Psoas muscle (tissue), 8 donors: ENCODE measurements around the gene FBXW4. TPM values are rescaled to one million over a fixed set of nuclear protein-coding genes. Genes with fewer than 3 reads are reported as not detected.

Experiments used
- ATAC-seq, 4 donors: fragments of 200-7000 bp; cut with Tn5 transposase; one replicate each; pipeline ENCODE4 v1.9.1; 2020; ENCODE audit warnings: moderate library complexity in 3 of 4, mild to moderate bottlenecking in 2 of 4
- DNase-seq, 2 donors: peaks; one replicate each; pipeline ENCODE4 v3.0.0-alpha.2; 2020
- H3K27ac ChIP-seq: fragments of 200-600 bp; one replicate; pipeline ENCODE4 v1.8.0; 2022
- H3K27me3 ChIP-seq, 3 donors: fragments of 200-600 bp in 1 of 3; one replicate each; pipeline versions ENCODE4 v1.6.1 to v1.8.0; 2013 to 2022; ENCODE audit warnings: low read length in 2 of 3, mild to moderate bottlenecking in 2 of 3, moderate library complexity in 1 of 3; ENCODE audit not compliant: insufficient read depth in 3 of 3
- H3K36me3 ChIP-seq, 2 donors: fragments of 200-600 bp in 1 of 2; one replicate each; pipeline versions ENCODE4 v1.6.1 to v1.8.0; 2013 to 2022; ENCODE audit warnings: low read depth in 1 of 2, mild to moderate bottlenecking in 1 of 2, moderate library complexity in 1 of 2; ENCODE audit not compliant: insufficient read depth in 1 of 2
- H3K4me1 ChIP-seq: fragments of 200-600 bp; one replicate; pipeline ENCODE4 v1.8.0; 2022
- H3K4me3 ChIP-seq: fragments of 200-600 bp; one replicate; pipeline ENCODE4 v1.8.0; 2022; ENCODE audit warnings: mild to moderate bottlenecking
- H3K9me3 ChIP-seq: fragments of 200-600 bp; one replicate; pipeline ENCODE4 v1.8.0; 2022
- WGBS, 3 donors: extraction: QIAGEN DNeasy Blood & Tissue Kit; methylation state at CpG; one replicate each; pipeline versions ENCODE4 v1.1.6 to v1.1.7; 2013; 5-methylcytosine and 5-hydroxymethylcytosine counted together
- intact Hi-C, 2 donors: fragments of 100-400 bp; cut with DNase I; formaldehyde crosslinking; loops; one replicate each; pipeline versions ENCODE4 v1.11.0 to v1.14.2; 2022
- polyA plus RNA-seq, 3 donors: library from polyadenylated mRNA; stranded (reverse); fragments of 200-250 nt; gene quantifications; one replicate each; pipeline ENCODE4 v1.2.3, GENCODE V29; 2013
- total RNA-seq, 4 donors: library from RNA; stranded (reverse); fragmentation: NEBNext Ultra II Directional in 2 of 4; extraction: Animal tissue kit (Norgen Biotek cat#: 25700) in 2 of 4; gene quantifications; one replicate each; pipeline versions ENCODE4 v1.2.1 to v1.2.4, GENCODE V29; 2021 to 2023
- TF ChIP-seq, protein P1 (sequence below): fragments of 200-600 bp; IDR thresholded peaks from one replicate; pipeline ENCODE4 v1.8.0; 2022; ENCODE audit warnings: antibody characterized with exemption
- donor health status: healthy with polysubstance abuse.
- donor health status: DM: no; HTN: no; CAD: no; lungs with moderate emphysema.
- donor health status: Bipolar disorder and iron deficiency.
- donor health status: healthy.
- donor health status: DM: yes; HTN: yes; CAD: no.
- donor health status: DM: no; HTN: no; CAD: no.
- donor health status: DM: no; HTN: no; CAD: no.
- donor health status: DM: yes; HTN: yes; CAD: no.

The FBXW4 gene
- total and polyA plus RNA-seq, 7 donors = 15.5 to 100 (median 69.0) TPM

DNA sequence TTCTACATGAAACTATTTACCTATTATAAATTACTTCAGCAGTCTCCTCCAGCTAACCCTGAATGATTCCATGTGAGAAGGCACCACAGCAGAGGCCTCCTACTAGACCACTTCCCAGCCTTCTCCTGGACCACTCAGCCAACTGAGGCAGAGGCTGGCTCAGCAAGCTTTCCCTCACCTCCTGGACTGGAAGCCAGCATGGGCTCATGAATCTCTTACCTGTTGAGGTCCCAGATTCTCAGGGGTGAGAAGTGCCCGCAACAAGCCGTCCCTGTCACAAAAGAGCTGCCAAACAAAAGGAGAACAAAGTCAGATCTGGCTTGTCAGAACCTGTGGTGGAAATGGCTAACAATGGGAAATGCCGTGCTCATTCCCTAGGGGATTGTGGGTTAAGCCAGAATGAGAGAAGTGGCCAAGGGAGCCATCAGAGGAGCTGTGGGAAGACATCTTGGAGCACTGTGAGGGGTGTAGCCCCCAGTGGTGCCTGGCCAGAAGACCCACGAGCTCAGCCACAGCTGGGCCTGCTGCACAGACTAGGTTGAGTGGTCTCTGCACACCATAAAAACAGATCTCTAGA is 70.4 kb downstream of the FBXW4 start:
- no peak for ATAC-seq
- no peak for DNase-seq
- intact Hi-C loops = no loop called here
- Histone ChIP-seq H3K9me3 (no peaks in the 10 kb centered on the region), H3K36me3 (peaks cover 0 to 26% of the 10 kb centered on the region in 2 donors), H3K27me3 (no peaks in the 10 kb centered on the region), H3K4me3 (no peak overlapping the region), H3K4me1 (peaks cover 25% of the 10 kb centered on the region), H3K27ac (no peak overlapping the region)
- TF ChIP-seq, protein P1, sequence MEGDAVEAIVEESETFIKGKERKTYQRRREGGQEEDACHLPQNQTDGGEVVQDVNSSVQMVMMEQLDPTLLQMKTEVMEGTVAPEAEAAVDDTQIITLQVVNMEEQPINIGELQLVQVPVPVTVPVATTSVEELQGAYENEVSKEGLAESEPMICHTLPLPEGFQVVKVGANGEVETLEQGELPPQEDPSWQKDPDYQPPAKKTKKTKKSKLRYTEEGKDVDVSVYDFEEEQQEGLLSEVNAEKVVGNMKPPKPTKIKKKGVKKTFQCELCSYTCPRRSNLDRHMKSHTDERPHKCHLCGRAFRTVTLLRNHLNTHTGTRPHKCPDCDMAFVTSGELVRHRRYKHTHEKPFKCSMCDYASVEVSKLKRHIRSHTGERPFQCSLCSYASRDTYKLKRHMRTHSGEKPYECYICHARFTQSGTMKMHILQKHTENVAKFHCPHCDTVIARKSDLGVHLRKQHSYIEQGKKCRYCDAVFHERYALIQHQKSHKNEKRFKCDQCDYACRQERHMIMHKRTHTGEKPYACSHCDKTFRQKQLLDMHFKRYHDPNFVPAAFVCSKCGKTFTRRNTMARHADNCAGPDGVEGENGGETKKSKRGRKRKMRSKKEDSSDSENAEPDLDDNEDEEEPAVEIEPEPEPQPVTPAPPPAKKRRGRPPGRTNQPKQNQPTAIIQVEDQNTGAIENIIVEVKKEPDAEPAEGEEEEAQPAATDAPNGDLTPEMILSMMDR = no peak
- 70 to 72% (median 71%) methylated on average over 4 of the region's 4 CpGs for WGBS, 3 donors

DNA sequence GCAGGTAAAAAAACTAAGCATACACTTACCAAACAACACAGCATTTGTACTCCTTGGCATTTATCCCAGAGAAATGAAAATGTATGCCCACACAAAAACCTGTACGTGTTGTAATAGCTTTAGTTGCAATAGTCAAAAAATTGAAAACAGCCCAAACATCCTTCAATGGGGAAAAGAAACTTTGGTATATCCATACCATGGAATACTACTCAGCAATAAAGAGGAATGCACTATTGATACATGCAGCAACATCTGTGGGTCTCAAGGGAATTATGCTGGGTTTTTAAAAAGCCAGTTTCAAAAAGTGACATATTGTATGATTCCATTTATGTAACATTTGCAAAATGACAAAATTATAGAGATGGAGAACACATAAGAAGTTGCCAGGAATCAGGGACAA is 71.4 kb downstream of the FBXW4 start:
- Histone ChIP-seq H3K27me3 (no peaks in the 10 kb centered on the region), H3K27ac (no peak overlapping the region), H3K4me3 (no peak overlapping the region), H3K4me1 (peaks cover 25% of the 10 kb centered on the region), H3K36me3 (peaks cover 0 to 29% of the 10 kb centered on the region in 2 donors), H3K9me3 (no peaks in the 10 kb centered on the region)
- no peak for ATAC-seq
- TF ChIP-seq, protein P1 = no peak
- intact Hi-C loops = no loop called here
- no peak for DNase-seq
- WGBS, 3 donors = 83 to 95% (median 86%) methylated on average over 1 of the region's 1 CpG

DNA sequence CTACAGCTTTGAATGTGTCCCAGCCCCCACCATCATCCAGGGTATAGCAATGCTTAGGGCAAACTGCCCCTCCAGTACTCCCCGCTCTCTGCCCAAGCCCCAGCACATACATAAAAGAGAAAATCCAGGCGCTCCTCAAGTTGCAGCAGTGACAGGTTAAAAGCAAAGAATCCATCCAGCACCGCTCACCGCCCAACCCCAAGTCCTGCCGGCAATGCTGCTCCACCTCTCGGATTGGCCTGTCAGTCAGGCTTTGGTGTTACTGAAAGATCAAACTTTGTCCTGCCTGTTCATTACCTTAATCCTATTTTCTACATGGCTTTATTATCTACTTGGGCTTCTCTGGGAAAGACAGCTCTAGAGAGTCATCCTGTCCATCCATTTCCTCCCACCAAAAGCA is 75.0 kb downstream of the FBXW4 start:
- ATAC-seq (no peak), DNase-seq (no peak)
- Histone ChIP-seq H3K9me3 (no peaks in the 10 kb centered on the region), H3K27me3 (no peaks in the 10 kb centered on the region), H3K4me3 (no peak overlapping the region), H3K36me3 (peaks cover 0 to 34% of the 10 kb centered on the region in 2 donors), H3K27ac (no peak overlapping the region), H3K4me1 (peaks cover 8% of the 10 kb centered on the region)
- WGBS, 3 donors = 93 to 97% (median 95%) methylated on average over 6 of the region's 6 CpGs
- intact Hi-C loops = no loop called here
- TF ChIP-seq, protein P1 = no peak

DNA sequence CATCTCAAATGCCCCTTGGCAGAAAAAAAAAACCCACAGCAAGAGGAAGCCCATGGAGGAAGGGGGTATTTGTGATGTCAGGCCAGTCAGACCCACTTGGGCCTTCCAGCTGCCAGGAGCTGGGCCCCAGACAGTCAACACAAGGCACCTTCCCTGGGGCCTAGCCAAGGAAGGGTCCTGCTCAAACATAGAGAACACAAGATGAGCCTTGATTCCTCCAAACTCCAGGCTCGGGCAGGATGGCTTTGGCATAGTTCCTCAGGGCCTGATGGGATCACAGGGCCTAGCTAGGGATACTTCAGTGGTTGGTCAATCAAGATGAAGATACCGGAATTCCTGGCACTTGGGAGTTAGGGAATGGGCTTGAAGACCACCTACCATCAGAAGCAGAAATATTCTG is 76.1 kb downstream of the FBXW4 start:
- DNase-seq = no peak
- peaks cover 0 to 34% of the 10 kb centered on the region in 2 donors for H3K36me3 ChIP-seq
- TF ChIP-seq, protein P1 = no peak
- no peak overlapping the region for H3K27ac ChIP-seq
- 89 to 93% (median 93%) methylated on average over 2 of the region's 2 CpGs for WGBS, 3 donors
- H3K9me3 ChIP-seq = no peaks in the 10 kb centered on the region
- intact Hi-C loops = no loop called here
- H3K4me3 ChIP-seq = no peak overlapping the region
- H3K27me3 ChIP-seq = no peaks in the 10 kb centered on the region
- ATAC-seq = no peak
- H3K4me1 ChIP-seq = peaks cover 5% of the 10 kb centered on the region
